ENCODE measurements around the gene AKAP8L. TPM values are rescaled to one million over a fixed set of nuclear protein-coding genes. Genes with fewer than 3 reads are reported as not detected.

Gene AKAP8L
- total and polyA plus RNA-seq, 2 donors (not counting 1 experiment from before 2014, with no cell fraction given), result 18.0 to 87.0 TPM

DNA sequence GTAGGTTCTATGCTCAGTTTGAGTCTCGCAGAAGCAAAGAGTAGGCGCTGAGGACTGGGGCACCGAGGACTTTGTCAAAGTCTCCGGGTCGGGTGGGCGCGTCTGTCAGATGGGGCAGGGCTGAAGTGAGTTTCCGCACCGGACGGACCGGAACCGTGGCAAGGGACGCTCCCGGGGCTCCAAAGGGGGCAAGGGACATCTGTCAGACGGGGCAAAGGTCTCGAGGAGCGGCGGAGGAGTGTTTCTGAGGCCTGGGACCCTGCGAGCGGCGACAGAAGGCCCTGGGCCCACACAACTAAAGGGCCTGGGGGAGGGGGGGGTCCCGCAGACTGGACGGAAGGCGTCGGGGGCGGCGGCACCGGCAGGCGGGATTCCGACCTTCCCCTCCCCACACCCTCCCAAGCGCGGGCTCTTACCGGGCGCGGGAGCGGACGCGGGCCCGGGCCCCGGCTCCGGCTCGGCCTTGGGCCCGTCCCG lies 13.3 kb upstream of the AKAP8L start:
- H3K27ac ChIP-seq (ENCODE audit: insufficient read depth, low read length), result peak overlapping the region; percentile 72
- H2AFZ ChIP-seq (ENCODE audit: low read length), result no peak overlapping the region
- H3K27me3 ChIP-seq (ENCODE audit: control insufficient read depth, insufficient read depth, low read length), result no peaks in the 10 kb centered on the region
- H3K9ac ChIP-seq (ENCODE audit: insufficient read depth, low read length), result peak overlapping the region; percentile 79
- H4K20me1 ChIP-seq (ENCODE audit: control insufficient read depth, extremely low read depth, insufficient read depth, low read length), result no peaks in the 10 kb centered on the region
- peaks cover 10% of the 10 kb centered on the region for H3K36me3 ChIP-seq (ENCODE audit: control insufficient read depth, insufficient read depth, low read length)
- TF ChIP-seq EZH2 (IDR thresholded peaks at IDR 0.05; ENCODE audit: low read length, missing control alignments), result no peak
- TF ChIP-seq, protein P1, sequence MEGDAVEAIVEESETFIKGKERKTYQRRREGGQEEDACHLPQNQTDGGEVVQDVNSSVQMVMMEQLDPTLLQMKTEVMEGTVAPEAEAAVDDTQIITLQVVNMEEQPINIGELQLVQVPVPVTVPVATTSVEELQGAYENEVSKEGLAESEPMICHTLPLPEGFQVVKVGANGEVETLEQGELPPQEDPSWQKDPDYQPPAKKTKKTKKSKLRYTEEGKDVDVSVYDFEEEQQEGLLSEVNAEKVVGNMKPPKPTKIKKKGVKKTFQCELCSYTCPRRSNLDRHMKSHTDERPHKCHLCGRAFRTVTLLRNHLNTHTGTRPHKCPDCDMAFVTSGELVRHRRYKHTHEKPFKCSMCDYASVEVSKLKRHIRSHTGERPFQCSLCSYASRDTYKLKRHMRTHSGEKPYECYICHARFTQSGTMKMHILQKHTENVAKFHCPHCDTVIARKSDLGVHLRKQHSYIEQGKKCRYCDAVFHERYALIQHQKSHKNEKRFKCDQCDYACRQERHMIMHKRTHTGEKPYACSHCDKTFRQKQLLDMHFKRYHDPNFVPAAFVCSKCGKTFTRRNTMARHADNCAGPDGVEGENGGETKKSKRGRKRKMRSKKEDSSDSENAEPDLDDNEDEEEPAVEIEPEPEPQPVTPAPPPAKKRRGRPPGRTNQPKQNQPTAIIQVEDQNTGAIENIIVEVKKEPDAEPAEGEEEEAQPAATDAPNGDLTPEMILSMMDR (conservative IDR thresholded peaks at IDR 0.05 in 1 of 2, IDR thresholded peaks at IDR 0.05 in 1 of 2; ENCODE audit: low read depth in 1 of 2, low read length in 2 of 2), result no peak
- peaks cover 39% of the 10 kb centered on the region for H3K79me2 ChIP-seq (ENCODE audit: control insufficient read depth, insufficient read depth, low read length)
- peak overlapping the region; percentile 95 for H3K4me2 ChIP-seq (ENCODE audit: extremely low read depth, insufficient read depth, low read length)
- peak overlapping the region; percentile 77 to 85 (median 84) for H3K4me3 ChIP-seq (replicated peaks in 1 of 4; ENCODE audit: control extremely low read depth in 1 of 4, insufficient read depth in 1 of 4, low read depth in 3 of 4, low read length in 4 of 4)
- DNase-seq (ENCODE audit: low read depth in 2 of 2), result no peak
- peaks cover 9% of the 10 kb centered on the region for H3K4me1 ChIP-seq (ENCODE audit: control insufficient read depth, extremely low read depth, insufficient read depth, low read length)
- H3K9me3 ChIP-seq (ENCODE audit: control insufficient read depth, insufficient read depth, low read depth, low read length), result no peaks in the 10 kb centered on the region

DNA sequence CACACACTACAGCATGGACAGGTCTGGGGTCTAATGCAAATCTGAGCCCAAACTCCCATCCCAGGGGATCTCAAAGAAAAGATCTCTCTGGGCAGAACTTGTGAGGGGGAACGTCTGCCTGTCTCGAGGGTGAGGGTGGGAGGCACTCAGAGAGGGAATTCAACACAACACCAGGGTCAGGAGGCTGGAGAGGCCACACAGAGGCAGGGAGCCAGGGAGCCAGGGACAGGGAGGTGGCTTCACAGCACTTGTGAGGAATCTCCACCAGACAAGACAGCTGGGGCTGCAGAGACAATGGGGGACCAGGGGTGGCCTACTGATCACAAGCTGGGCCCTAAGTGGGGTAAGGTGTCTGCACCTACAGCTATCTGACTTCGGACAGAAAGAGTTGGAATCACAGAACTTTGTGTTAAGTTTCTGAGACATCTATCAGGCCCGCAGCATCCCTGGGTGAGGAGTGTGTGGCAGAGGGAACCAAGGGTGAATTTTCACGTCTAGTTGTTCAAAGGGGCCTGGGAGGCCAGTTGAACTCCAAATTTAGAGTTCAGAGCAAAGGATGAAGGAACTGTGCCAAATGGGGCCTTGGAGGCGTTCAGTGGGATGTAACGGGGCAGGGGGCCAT lies 12.7 kb upstream of the AKAP8L start:
- no peaks in the 10 kb centered on the region for H4K20me1 ChIP-seq (ENCODE audit: control insufficient read depth, extremely low read depth, insufficient read depth, low read length)
- peak overlapping the region; percentile 72 for H3K27ac ChIP-seq (ENCODE audit: insufficient read depth, low read length)
- peak overlapping the region; percentile 79 for H3K9ac ChIP-seq (ENCODE audit: insufficient read depth, low read length)
- no peaks in the 10 kb centered on the region for H3K27me3 ChIP-seq (ENCODE audit: control insufficient read depth, insufficient read depth, low read length)
- peaks cover 9% of the 10 kb centered on the region for H3K4me1 ChIP-seq (ENCODE audit: control insufficient read depth, extremely low read depth, insufficient read depth, low read length)
- TF ChIP-seq, protein P1 (conservative IDR thresholded peaks at IDR 0.05 in 1 of 2, IDR thresholded peaks at IDR 0.05 in 1 of 2; ENCODE audit: low read depth in 1 of 2, low read length in 2 of 2), result no peak
- no peak for TF ChIP-seq EZH2 (IDR thresholded peaks at IDR 0.05; ENCODE audit: low read length, missing control alignments)
- peaks cover 10% of the 10 kb centered on the region for H3K36me3 ChIP-seq (ENCODE audit: control insufficient read depth, insufficient read depth, low read length)
- no peak for DNase-seq (ENCODE audit: low read depth in 2 of 2)
- H3K79me2 ChIP-seq (ENCODE audit: control insufficient read depth, insufficient read depth, low read length), result peaks cover 39% of the 10 kb centered on the region
- H2AFZ ChIP-seq (ENCODE audit: low read length), result no peak overlapping the region
- no peaks in the 10 kb centered on the region for H3K9me3 ChIP-seq (ENCODE audit: control insufficient read depth, insufficient read depth, low read depth, low read length)
- H3K4me2 ChIP-seq (ENCODE audit: extremely low read depth, insufficient read depth, low read length), result peak overlapping the region; percentile 95
- peak overlapping the region; percentile 77 to 85 (median 84) for H3K4me3 ChIP-seq (replicated peaks in 1 of 4; ENCODE audit: control extremely low read depth in 1 of 4, insufficient read depth in 1 of 4, low read depth in 3 of 4, low read length in 4 of 4)

DNA sequence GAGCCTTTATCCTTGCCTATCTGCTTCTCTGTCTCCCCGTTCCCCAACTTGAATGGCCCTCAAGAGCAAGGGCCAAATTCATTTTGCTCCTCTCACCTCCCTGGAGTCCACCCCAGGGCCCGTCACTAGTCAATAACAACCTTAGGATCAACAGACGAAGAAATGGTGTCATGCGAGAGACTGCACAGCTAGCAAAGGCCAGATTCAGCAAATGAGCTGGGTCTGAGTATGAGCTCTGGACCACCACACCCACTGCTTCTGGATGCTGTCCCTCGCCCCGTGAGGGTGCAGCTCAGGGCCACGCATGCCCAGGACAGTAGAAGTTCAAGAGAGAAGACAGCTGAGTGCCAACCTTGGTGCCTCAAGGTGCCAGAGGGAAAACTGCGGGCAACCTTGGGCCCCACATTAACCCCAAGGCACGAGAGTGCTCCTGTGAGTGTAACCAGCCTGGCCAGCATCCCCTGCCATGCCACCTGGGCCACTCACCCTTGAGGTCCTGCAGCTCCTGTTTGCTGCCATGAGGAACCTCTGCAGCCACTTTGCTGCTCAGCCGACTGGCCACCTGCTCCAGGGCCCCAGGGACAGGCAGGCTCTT lies 11.8 kb upstream of the AKAP8L start:
- TF ChIP-seq EZH2 (IDR thresholded peaks at IDR 0.05; ENCODE audit: low read length, missing control alignments), result no peak
- peak overlapping the region; percentile 16 for H3K9ac ChIP-seq (ENCODE audit: insufficient read depth, low read length)
- H3K36me3 ChIP-seq (ENCODE audit: control insufficient read depth, insufficient read depth, low read length), result peaks cover 13% of the 10 kb centered on the region
- H3K27ac ChIP-seq (ENCODE audit: insufficient read depth, low read length), result no peak overlapping the region
- peak overlapping the region in 2 of 4 experiments; percentile 85 for H3K4me3 ChIP-seq (replicated peaks in 1 of 4; ENCODE audit: control extremely low read depth in 1 of 4, insufficient read depth in 1 of 4, low read depth in 3 of 4, low read length in 4 of 4)
- H3K4me1 ChIP-seq (ENCODE audit: control insufficient read depth, extremely low read depth, insufficient read depth, low read length), result peaks cover 9% of the 10 kb centered on the region
- peaks cover 39% of the 10 kb centered on the region for H3K79me2 ChIP-seq (ENCODE audit: control insufficient read depth, insufficient read depth, low read length)
- H4K20me1 ChIP-seq (ENCODE audit: control insufficient read depth, extremely low read depth, insufficient read depth, low read length), result no peaks in the 10 kb centered on the region
- no peak for DNase-seq (ENCODE audit: low read depth in 2 of 2)
- no peaks in the 10 kb centered on the region for H3K9me3 ChIP-seq (ENCODE audit: control insufficient read depth, insufficient read depth, low read depth, low read length)
- no peaks in the 10 kb centered on the region for H3K27me3 ChIP-seq (ENCODE audit: control insufficient read depth, insufficient read depth, low read length)
- peak overlapping the region; percentile 95 for H3K4me2 ChIP-seq (ENCODE audit: extremely low read depth, insufficient read depth, low read length)
- H2AFZ ChIP-seq (ENCODE audit: low read length), result no peak overlapping the region

All from fibroblast of lung (primary cell).